ENCODE measurements around the gene CDKL5. TPM values are rescaled to one million over a fixed set of nuclear protein-coding genes. Genes with fewer than 3 reads are reported as not detected.

The CDKL5 gene
- polyA plus RNA-seq, 2 donors: 1.5 to 1.6 TPM

DNA sequence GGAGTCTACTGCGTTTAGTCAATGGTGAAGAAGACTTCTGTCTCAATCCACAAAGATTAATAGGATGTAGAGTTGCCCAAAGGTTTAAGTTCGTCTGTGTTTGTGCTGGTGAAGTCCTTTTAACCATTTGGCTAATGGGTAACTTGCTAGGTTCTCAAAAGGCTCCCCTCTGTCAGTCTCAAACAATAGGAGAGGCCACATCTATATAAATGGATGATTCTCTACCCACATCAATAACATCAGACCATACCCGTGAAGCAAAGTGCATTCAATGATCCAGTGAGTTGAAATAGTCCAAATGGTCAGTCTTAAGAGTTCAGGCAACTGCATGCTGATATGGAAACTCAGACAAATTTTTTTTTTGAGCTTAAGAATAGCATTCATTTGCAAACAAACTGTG lies 218.4 kb downstream of the CDKL5 start:
- H3K27ac ChIP-seq (ENCODE audit: low read depth in 2 of 2, low read length in 1 of 2): no peak overlapping the region
- H3K4me1 ChIP-seq (ENCODE audit: control insufficient read depth in 2 of 2, insufficient read depth in 2 of 2, low read length in 1 of 2): no peaks in the 10 kb centered on the region
- no peaks in the 10 kb centered on the region for H3K9me3 ChIP-seq (ENCODE audit: control insufficient read depth in 2 of 2, insufficient read depth in 1 of 2, low read depth in 1 of 2, low read length in 1 of 2)
- no peaks in the 10 kb centered on the region for H3K36me3 ChIP-seq (ENCODE audit: control insufficient read depth in 2 of 2, insufficient read depth in 2 of 2, low read length in 1 of 2)
- no peaks in the 10 kb centered on the region for H3K27me3 ChIP-seq (ENCODE audit: control insufficient read depth in 1 of 2, insufficient read depth in 2 of 2, low read length in 2 of 2)
- H3K4me3 ChIP-seq (ENCODE audit: low read depth in 1 of 2, low read length in 2 of 2): no peak overlapping the region
- WGBS, 2 donors: 59 to 66% methylated on average over 3 of the region's 3 CpGs

DNA sequence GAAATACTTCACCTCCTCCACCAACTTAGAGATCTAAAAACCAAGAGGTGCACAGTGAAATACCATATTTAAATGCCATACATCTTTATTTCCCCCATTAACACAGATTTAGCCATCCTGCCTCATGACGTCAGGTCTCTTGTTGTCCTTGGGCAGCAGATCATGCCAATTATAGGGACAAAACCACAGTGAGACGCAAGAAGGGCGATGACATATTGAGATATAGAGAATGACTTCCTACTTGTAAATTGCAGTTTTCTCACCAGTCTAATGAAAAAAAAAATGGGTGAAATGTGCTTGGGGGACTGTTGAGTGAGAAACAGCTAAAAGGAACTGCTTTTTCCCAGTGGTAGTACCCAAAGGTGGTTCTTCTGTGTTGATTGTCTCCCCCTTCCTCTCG lies 222.2 kb downstream of the CDKL5 start:
- 84 to 85% methylated on average over 4 of the region's 4 CpGs for WGBS, 2 donors
- Histone ChIP-seq H3K4me1 (ENCODE audit: control insufficient read depth in 2 of 2, insufficient read depth in 2 of 2, low read length in 1 of 2) (no peaks in the 10 kb centered on the region), H3K36me3 (ENCODE audit: control insufficient read depth in 2 of 2, insufficient read depth in 2 of 2, low read length in 1 of 2) (no peaks in the 10 kb centered on the region), H3K4me3 (ENCODE audit: low read depth in 1 of 2, low read length in 2 of 2) (no peak overlapping the region), H3K9me3 (ENCODE audit: control insufficient read depth in 2 of 2, insufficient read depth in 1 of 2, low read depth in 1 of 2, low read length in 1 of 2) (no peaks in the 10 kb centered on the region), H3K27me3 (ENCODE audit: control insufficient read depth in 1 of 2, insufficient read depth in 2 of 2, low read length in 2 of 2) (no peaks in the 10 kb centered on the region), H3K27ac (ENCODE audit: low read depth in 2 of 2, low read length in 1 of 2) (no peak overlapping the region)

DNA sequence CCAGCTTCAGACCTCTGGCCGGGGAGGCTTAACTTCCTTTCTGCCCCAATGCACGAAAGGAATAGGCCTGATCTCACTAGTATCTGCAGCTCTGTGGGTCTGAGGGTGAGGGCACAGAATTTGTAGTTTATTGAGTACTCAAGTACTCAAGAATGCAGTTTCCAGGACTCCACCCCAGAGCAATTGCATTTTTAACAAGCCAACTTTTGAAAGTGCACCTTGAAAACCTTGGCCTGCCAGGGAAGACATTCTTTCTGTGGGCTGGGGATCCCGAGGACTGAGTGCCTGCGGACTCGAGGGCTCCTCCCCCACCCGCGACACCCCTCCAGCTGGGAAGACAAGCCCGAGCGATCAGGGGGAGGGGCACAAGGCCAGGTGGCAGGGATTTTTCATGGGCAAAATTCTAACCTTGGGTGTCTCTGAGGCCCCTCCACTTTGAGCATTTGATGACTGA lies 224.1 kb downstream of the CDKL5 start:
- no peak overlapping the region for H3K27ac ChIP-seq (ENCODE audit: low read depth in 2 of 2, low read length in 1 of 2)
- WGBS, 2 donors: 52 to 54% methylated on average over 9 of the region's 9 CpGs
- no peaks in the 10 kb centered on the region for H3K9me3 ChIP-seq (ENCODE audit: control insufficient read depth in 2 of 2, insufficient read depth in 1 of 2, low read depth in 1 of 2, low read length in 1 of 2)
- no peaks in the 10 kb centered on the region for H3K27me3 ChIP-seq (ENCODE audit: control insufficient read depth in 1 of 2, insufficient read depth in 2 of 2, low read length in 2 of 2)
- H3K4me1 ChIP-seq (ENCODE audit: control insufficient read depth in 2 of 2, insufficient read depth in 2 of 2, low read length in 1 of 2): no peaks in the 10 kb centered on the region
- no peak overlapping the region for H3K4me3 ChIP-seq (ENCODE audit: low read depth in 1 of 2, low read length in 2 of 2)
- no peaks in the 10 kb centered on the region for H3K36me3 ChIP-seq (ENCODE audit: control insufficient read depth in 2 of 2, insufficient read depth in 2 of 2, low read length in 1 of 2)

GRCh38 chrX:18650662-18651061 lies 225.3 kb downstream of the CDKL5 start:
- Histone ChIP-seq H3K9me3 (ENCODE audit: control insufficient read depth in 2 of 2, insufficient read depth in 1 of 2, low read depth in 1 of 2, low read length in 1 of 2) (no peaks in the 10 kb centered on the region), H3K27ac (ENCODE audit: low read depth in 2 of 2, low read length in 1 of 2) (no peak overlapping the region), H3K4me3 (ENCODE audit: low read depth in 1 of 2, low read length in 2 of 2) (no peak overlapping the region), H3K27me3 (ENCODE audit: control insufficient read depth in 1 of 2, insufficient read depth in 2 of 2, low read length in 2 of 2) (no peaks in the 10 kb centered on the region), H3K36me3 (ENCODE audit: control insufficient read depth in 2 of 2, insufficient read depth in 2 of 2, low read length in 1 of 2) (no peaks in the 10 kb centered on the region), H3K4me1 (ENCODE audit: control insufficient read depth in 2 of 2, insufficient read depth in 2 of 2, low read length in 1 of 2) (peaks cover 0 to 2% of the 10 kb centered on the region in 2 donors)
- WGBS, 2 donors: 81 to 97% methylated on average over 6 of the region's 6 CpGs

DNA sequence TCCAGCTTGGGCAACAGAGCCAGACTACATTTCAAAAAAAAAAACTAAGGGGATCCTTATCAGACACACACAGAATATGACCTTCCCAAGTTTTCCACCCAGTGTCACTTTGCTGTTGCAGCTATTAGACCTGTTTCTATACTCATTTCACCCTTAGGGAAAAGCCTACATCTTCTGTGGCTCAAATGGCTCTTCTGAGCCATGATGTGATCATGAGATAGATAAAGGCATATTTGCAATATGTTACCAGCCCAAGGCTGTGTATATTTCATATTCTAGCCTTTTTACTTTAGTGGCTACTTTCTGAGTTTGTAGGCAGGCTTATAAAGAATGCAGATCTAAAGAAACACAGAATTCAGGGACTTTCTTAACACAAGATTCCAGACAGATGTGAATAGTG lies 227.2 kb downstream of the CDKL5 start:
- Histone ChIP-seq H3K4me3 (ENCODE audit: low read depth in 1 of 2, low read length in 2 of 2) (no peak overlapping the region), H3K27me3 (ENCODE audit: control insufficient read depth in 1 of 2, insufficient read depth in 2 of 2, low read length in 2 of 2) (no peaks in the 10 kb centered on the region), H3K36me3 (ENCODE audit: control insufficient read depth in 2 of 2, insufficient read depth in 2 of 2, low read length in 1 of 2) (no peaks in the 10 kb centered on the region), H3K9me3 (ENCODE audit: control insufficient read depth in 2 of 2, insufficient read depth in 1 of 2, low read depth in 1 of 2, low read length in 1 of 2) (no peaks in the 10 kb centered on the region), H3K4me1 (ENCODE audit: control insufficient read depth in 2 of 2, insufficient read depth in 2 of 2, low read length in 1 of 2) (peaks cover 0 to 2% of the 10 kb centered on the region in 2 donors), H3K27ac (ENCODE audit: low read depth in 2 of 2, low read length in 1 of 2) (no peak overlapping the region)

- H3K9me3 ChIP-seq (ENCODE audit: control insufficient read depth in 2 of 2, insufficient read depth in 1 of 2, low read depth in 1 of 2, low read length in 1 of 2): no peaks in the 10 kb centered on the region
- no peak overlapping the region for H3K4me3 ChIP-seq (ENCODE audit: low read depth in 1 of 2, low read length in 2 of 2)
- H3K4me1 ChIP-seq (ENCODE audit: control insufficient read depth in 2 of 2, insufficient read depth in 2 of 2, low read length in 1 of 2): peaks cover 0 to 2% of the 10 kb centered on the region in 2 donors
- no peaks in the 10 kb centered on the region for H3K36me3 ChIP-seq (ENCODE audit: control insufficient read depth in 2 of 2, insufficient read depth in 2 of 2, low read length in 1 of 2)
- WGBS, 2 donors: 27 to 47% methylated on average over 5 of the region's 5 CpGs
- no peaks in the 10 kb centered on the region for H3K27me3 ChIP-seq (ENCODE audit: control insufficient read depth in 1 of 2, insufficient read depth in 2 of 2, low read length in 2 of 2)
- H3K27ac ChIP-seq (ENCODE audit: low read depth in 2 of 2, low read length in 1 of 2): no peak overlapping the region
Measured at GRCh38 chrX:18654875-18655836, 229.7 kb downstream of the CDKL5 start.

GRCh38 chrX:18661273-18661672 lies 235.9 kb downstream of the CDKL5 start:
- WGBS, 2 donors: 82 to 87% methylated on average over 12 of the region's 12 CpGs
- Histone ChIP-seq H3K27me3 (ENCODE audit: control insufficient read depth in 1 of 2, insufficient read depth in 2 of 2, low read length in 2 of 2) (no peaks in the 10 kb centered on the region), H3K9me3 (ENCODE audit: control insufficient read depth in 2 of 2, insufficient read depth in 1 of 2, low read depth in 1 of 2, low read length in 1 of 2) (no peaks in the 10 kb centered on the region), H3K36me3 (ENCODE audit: control insufficient read depth in 2 of 2, insufficient read depth in 2 of 2, low read length in 1 of 2) (no peaks in the 10 kb centered on the region), H3K27ac (ENCODE audit: low read depth in 2 of 2, low read length in 1 of 2) (no peak overlapping the region), H3K4me1 (ENCODE audit: control insufficient read depth in 2 of 2, insufficient read depth in 2 of 2, low read length in 1 of 2) (no peaks in the 10 kb centered on the region), H3K4me3 (ENCODE audit: low read depth in 1 of 2, low read length in 2 of 2) (no peak overlapping the region)

DNA sequence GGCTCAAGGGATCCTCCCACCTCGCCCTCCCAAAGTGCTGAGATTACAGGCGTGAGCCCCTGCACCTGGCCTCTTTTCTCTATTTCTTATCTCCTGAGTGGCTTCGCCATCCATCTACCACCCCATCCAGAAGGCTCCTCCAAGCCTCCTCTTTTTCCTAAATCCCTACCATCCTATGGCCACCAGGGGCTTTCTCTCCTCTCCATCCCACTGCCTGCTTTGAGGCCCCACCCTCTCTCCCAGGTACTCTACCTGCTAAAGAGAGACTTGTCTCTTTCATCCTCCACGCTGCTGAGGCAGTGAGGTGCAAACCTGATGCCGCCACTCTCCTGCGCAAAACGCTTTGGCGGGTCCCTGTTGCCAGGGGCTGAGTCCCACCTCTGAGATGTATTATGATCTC lies 239.5 kb downstream of the CDKL5 start:
- H3K9me3 ChIP-seq (ENCODE audit: control insufficient read depth in 2 of 2, insufficient read depth in 1 of 2, low read depth in 1 of 2, low read length in 1 of 2): no peaks in the 10 kb centered on the region
- H3K4me1 ChIP-seq (ENCODE audit: control insufficient read depth in 2 of 2, insufficient read depth in 2 of 2, low read length in 1 of 2): no peaks in the 10 kb centered on the region
- WGBS, 2 donors: 80 to 90% methylated on average over 8 of the region's 8 CpGs
- no peaks in the 10 kb centered on the region for H3K27me3 ChIP-seq (ENCODE audit: control insufficient read depth in 1 of 2, insufficient read depth in 2 of 2, low read length in 2 of 2)
- H3K27ac ChIP-seq (ENCODE audit: low read depth in 2 of 2, low read length in 1 of 2): no peak overlapping the region
- H3K36me3 ChIP-seq (ENCODE audit: control insufficient read depth in 2 of 2, insufficient read depth in 2 of 2, low read length in 1 of 2): no peaks in the 10 kb centered on the region
- no peak overlapping the region for H3K4me3 ChIP-seq (ENCODE audit: low read depth in 1 of 2, low read length in 2 of 2)

GRCh38 chrX:18666614-18667013 lies 241.2 kb downstream of the CDKL5 start:
- Histone ChIP-seq H3K36me3 (ENCODE audit: control insufficient read depth in 2 of 2, insufficient read depth in 2 of 2, low read length in 1 of 2) (no peaks in the 10 kb centered on the region), H3K27ac (ENCODE audit: low read depth in 2 of 2, low read length in 1 of 2) (no peak overlapping the region), H3K4me3 (ENCODE audit: low read depth in 1 of 2, low read length in 2 of 2) (no peak overlapping the region), H3K9me3 (ENCODE audit: control insufficient read depth in 2 of 2, insufficient read depth in 1 of 2, low read depth in 1 of 2, low read length in 1 of 2) (no peaks in the 10 kb centered on the region), H3K4me1 (ENCODE audit: control insufficient read depth in 2 of 2, insufficient read depth in 2 of 2, low read length in 1 of 2) (no peaks in the 10 kb centered on the region), H3K27me3 (ENCODE audit: control insufficient read depth in 1 of 2, insufficient read depth in 2 of 2, low read length in 2 of 2) (no peaks in the 10 kb centered on the region)
- WGBS, 2 donors: 82 to 88% methylated on average over 15 of the region's 15 CpGs
